Neural cell (in vitro differentiated cells): ENCODE measurements around the gene PTPRD. TPM values are rescaled to one million over a fixed set of nuclear protein-coding genes. Genes with fewer than 3 reads are reported as not detected.

Source experiments
- H2AFZ ChIP-seq: fragments of 200-600, 300-800 bp; sonication (generic), shearing (Covaris generic); 2 replicates; pipeline ENCODE4 v1.6.0; 2014; ENCODE audit warnings: low read depth, mild to moderate bottlenecking, antibody characterized with exemption, low read length, moderate library complexity
- H3F3A ChIP-seq: fragments of 200-600 bp; shearing (Covaris generic); 2 replicates; pipeline ENCODE4 v1.6.1; 2016; ENCODE audit warnings: mild to moderate bottlenecking, moderate library complexity, mixed read lengths, antibody characterized with exemption, low read length; ENCODE audit not compliant: insufficient read depth, poor library complexity, severe bottlenecking
- H3K27ac ChIP-seq: fragments of 200-600, 300-800 bp; sonication (generic), shearing (Covaris generic); 2 replicates; pipeline ENCODE4 v1.5.1; 2014; ENCODE audit warnings: mild to moderate bottlenecking, low read length, moderate library complexity
- H3K27me3 ChIP-seq: fragments of 300-800, 200-600 bp; sonication (generic), shearing (Covaris generic); 2 replicates; pipeline ENCODE4 v1.6.0; 2014; ENCODE audit warnings: mild to moderate bottlenecking, low read depth, low read length, moderate library complexity; ENCODE audit not compliant: insufficient read depth
- H3K36me3 ChIP-seq: fragments of 300-800, 200-600 bp; sonication (generic), shearing (Covaris generic); 2 replicates; pipeline ENCODE4 v1.5.1; 2014; ENCODE audit warnings: mild to moderate bottlenecking, antibody characterized with exemption, low read length, moderate library complexity; ENCODE audit not compliant: insufficient read depth
- H3K4me2 ChIP-seq: fragments of 300-800, 200-600 bp; sonication (generic), shearing (Covaris generic); 2 replicates; pipeline ENCODE4 v1.6.0; 2014; ENCODE audit warnings: mild to moderate bottlenecking, low read length
- H3K4me3 ChIP-seq: fragments of 300-800, 200-600 bp; sonication (generic), shearing (Covaris generic); 2 replicates; pipeline ENCODE4 v1.5.1; 2014; ENCODE audit warnings: mild to moderate bottlenecking, low read length, moderate library complexity
- H3K79me2 ChIP-seq: fragments of 200-600 bp; shearing (Covaris generic); replicated peaks from 2 replicates; pipeline ENCODE4 v1.6.0; 2014; ENCODE audit warnings: mild to moderate bottlenecking, low read length, moderate library complexity; ENCODE audit not compliant: insufficient read depth
- H3K9ac ChIP-seq: fragments of 300-800, 200-600 bp; sonication (generic), shearing (Covaris generic); 2 replicates; pipeline ENCODE4 v1.6.1; 2016; ENCODE audit warnings: mild to moderate bottlenecking, low read length, mixed read lengths
- H3K9me2 ChIP-seq: fragments of 200-600 bp; shearing (Covaris generic); 2 replicates; pipeline ENCODE4 v1.6.1; 2016; ENCODE audit warnings: mild to moderate bottlenecking, low read length, mixed read lengths; ENCODE audit not compliant: insufficient read depth
- H3K9me3 ChIP-seq: fragments of 200-600, 300-800 bp; sonication (generic), shearing (Covaris generic); 2 replicates; pipeline ENCODE4 v1.6.1; 2016; ENCODE audit warnings: mild to moderate bottlenecking, mixed run types, low read length, moderate library complexity, mixed read lengths
- H4K20me1 ChIP-seq: fragments of 200-600 bp; shearing (Covaris generic); 2 replicates; pipeline ENCODE4 v1.6.1; 2016; ENCODE audit warnings: mild to moderate bottlenecking, mixed run types; ENCODE audit not compliant: insufficient read depth
- EP300 ChIP-seq: fragments of 450-650 bp; conservative IDR thresholded peaks from 2 replicates; pipeline ENCODE4 v1.6.1; 2014; ENCODE audit warnings: antibody characterized with exemption, mild to moderate bottlenecking, moderate library complexity; ENCODE audit not compliant: poor library complexity, severe bottlenecking
- EZH2 ChIP-seq: fragments of 200-600, 300-800 bp; shearing (Covaris generic), sonication (generic); IDR thresholded peaks from 2 replicates; pipeline ENCODE4 v1.6.1; 2014; ENCODE audit warnings: antibody characterized with exemption, low read length, borderline replicate concordance, mild to moderate bottlenecking; ENCODE audit not compliant: insufficient read depth, poor library complexity, severe bottlenecking
- MXI1 ChIP-seq: fragments of 450-650 bp; conservative IDR thresholded peaks from 2 replicates; pipeline ENCODE4 v1.6.1; 2014; ENCODE audit warnings: antibody characterized with exemption, mild to moderate bottlenecking; ENCODE audit not compliant: poor library complexity, severe bottlenecking
- POLR2AphosphoS5 ChIP-seq: IDR thresholded peaks from 2 replicates; pipeline ENCODE4 v1.6.1; 2012
- RAD21 ChIP-seq: fragments of 450-650 bp; conservative IDR thresholded peaks from 2 replicates; pipeline ENCODE4 v1.6.1; 2014; ENCODE audit warnings: antibody characterized with exemption, mild to moderate bottlenecking, moderate library complexity
- SMC3 ChIP-seq: fragments of 450-650 bp; conservative IDR thresholded peaks from 2 replicates; pipeline ENCODE4 v1.6.1; 2014; ENCODE audit warnings: antibody characterized with exemption, mild to moderate bottlenecking, moderate library complexity; ENCODE audit not compliant: poor library complexity
- TAF1 ChIP-seq: IDR thresholded peaks from 2 replicates; pipeline ENCODE4 v1.6.1; 2012; ENCODE audit warnings: low read depth
- polyA plus RNA-seq: library from polyadenylated mRNA; depleted of rRNA; stranded (reverse); fragments of >200 nt; gene quantifications from 2 replicates; pipeline ENCODE4 v1.2.3, GENCODE V29; 2014
- TF ChIP-seq, protein P1 (sequence below): IDR thresholded peaks from 2 replicates; pipeline ENCODE4 v1.6.1; 2012; ENCODE audit warnings: borderline replicate concordance
- TF ChIP-seq, protein P2 (sequence below): fragments of 450-650 bp; IDR thresholded peaks from 2 replicates; pipeline ENCODE4 v1.5.1; 2014; ENCODE audit warnings: antibody characterized with exemption, mild to moderate bottlenecking, moderate library complexity; ENCODE audit not compliant: poor library complexity, severe bottlenecking

The PTPRD gene
- polyA plus RNA-seq, 1 donor from 2014 or later = 143 TPM

DNA sequence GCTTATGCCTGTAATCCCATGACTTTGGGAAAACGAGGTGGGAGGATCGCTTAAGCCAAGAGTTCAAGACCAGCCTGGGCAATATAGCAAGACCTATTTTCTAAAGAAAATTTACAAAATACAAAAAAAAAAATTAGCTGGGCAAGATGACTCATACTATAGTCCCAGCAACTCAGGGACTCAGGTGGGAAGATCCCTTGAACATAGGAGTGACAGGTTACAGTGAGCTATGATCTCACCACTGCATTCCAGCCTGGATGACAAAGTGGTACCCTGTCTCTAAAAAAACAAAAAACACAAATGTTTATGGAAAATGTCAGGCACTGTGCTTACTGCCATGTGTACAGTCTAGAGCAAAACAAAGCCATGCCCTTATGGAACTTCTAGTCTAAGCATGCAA lies 1989.9 kb downstream of the PTPRD start:
- Histone ChIP-seq H3K4me2 (no peak overlapping the region), H3K27ac (peak overlapping the region; percentile 85)

DNA sequence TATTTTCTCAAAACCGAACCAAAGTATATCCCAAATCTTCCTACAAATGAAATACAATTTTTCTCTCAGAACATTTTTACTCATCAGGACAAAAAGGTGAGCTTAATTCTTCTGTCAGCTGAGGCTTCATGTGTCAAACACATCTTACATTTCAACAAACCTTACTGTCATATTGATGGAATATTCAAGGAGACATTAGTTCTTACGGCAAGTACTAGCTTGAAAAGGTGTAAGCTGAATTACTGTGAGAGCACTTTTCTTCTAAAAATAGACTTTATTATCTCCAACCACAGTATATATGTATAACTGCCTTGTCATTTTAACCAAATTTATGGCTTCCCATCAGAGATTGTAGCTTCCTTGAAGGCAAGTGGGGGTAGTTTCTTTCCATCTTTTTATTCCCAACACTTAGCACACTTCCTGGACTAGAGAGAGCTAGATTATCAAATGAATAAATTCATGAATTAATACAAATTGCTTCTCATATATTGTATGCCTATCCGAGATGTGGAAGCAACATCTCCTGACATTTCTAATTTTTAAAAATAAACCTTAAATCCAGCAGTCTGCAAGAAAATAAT lies 1990.5 kb downstream of the PTPRD start:
- Histone ChIP-seq H3K4me3 (no peak overlapping the region), H3K36me3 (no peaks in the 10 kb centered on the region), H3F3A (peaks cover 5% of the 10 kb centered on the region), H3K27ac (peak overlapping the region; percentile 85), H3K9me2 (no peaks in the 10 kb centered on the region), H3K79me2 (peaks cover 3% of the 10 kb centered on the region), H3K27me3 (no peaks in the 10 kb centered on the region), H3K9me3 (no peaks in the 10 kb centered on the region), H3K4me2 (no peak overlapping the region), H4K20me1 (no peaks in the 10 kb centered on the region), H3K9ac (peak overlapping the region; percentile 10), H2AFZ (no peak overlapping the region)
- peak; percentile 64 for TF ChIP-seq POLR2AphosphoS5
- TF ChIP-seq RAD21 = peak; percentile 31
- TF ChIP-seq EZH2 = no peak
- TF ChIP-seq SMC3 = peak; percentile 18
- TF ChIP-seq, protein P1, sequence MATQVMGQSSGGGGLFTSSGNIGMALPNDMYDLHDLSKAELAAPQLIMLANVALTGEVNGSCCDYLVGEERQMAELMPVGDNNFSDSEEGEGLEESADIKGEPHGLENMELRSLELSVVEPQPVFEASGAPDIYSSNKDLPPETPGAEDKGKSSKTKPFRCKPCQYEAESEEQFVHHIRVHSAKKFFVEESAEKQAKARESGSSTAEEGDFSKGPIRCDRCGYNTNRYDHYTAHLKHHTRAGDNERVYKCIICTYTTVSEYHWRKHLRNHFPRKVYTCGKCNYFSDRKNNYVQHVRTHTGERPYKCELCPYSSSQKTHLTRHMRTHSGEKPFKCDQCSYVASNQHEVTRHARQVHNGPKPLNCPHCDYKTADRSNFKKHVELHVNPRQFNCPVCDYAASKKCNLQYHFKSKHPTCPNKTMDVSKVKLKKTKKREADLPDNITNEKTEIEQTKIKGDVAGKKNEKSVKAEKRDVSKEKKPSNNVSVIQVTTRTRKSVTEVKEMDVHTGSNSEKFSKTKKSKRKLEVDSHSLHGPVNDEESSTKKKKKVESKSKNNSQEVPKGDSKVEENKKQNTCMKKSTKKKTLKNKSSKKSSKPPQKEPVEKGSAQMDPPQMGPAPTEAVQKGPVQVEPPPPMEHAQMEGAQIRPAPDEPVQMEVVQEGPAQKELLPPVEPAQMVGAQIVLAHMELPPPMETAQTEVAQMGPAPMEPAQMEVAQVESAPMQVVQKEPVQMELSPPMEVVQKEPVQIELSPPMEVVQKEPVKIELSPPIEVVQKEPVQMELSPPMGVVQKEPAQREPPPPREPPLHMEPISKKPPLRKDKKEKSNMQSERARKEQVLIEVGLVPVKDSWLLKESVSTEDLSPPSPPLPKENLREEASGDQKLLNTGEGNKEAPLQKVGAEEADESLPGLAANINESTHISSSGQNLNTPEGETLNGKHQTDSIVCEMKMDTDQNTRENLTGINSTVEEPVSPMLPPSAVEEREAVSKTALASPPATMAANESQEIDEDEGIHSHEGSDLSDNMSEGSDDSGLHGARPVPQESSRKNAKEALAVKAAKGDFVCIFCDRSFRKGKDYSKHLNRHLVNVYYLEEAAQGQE = peak; percentile 100
- TF ChIP-seq EP300 = peak; percentile 98
- TF ChIP-seq, protein P2, sequence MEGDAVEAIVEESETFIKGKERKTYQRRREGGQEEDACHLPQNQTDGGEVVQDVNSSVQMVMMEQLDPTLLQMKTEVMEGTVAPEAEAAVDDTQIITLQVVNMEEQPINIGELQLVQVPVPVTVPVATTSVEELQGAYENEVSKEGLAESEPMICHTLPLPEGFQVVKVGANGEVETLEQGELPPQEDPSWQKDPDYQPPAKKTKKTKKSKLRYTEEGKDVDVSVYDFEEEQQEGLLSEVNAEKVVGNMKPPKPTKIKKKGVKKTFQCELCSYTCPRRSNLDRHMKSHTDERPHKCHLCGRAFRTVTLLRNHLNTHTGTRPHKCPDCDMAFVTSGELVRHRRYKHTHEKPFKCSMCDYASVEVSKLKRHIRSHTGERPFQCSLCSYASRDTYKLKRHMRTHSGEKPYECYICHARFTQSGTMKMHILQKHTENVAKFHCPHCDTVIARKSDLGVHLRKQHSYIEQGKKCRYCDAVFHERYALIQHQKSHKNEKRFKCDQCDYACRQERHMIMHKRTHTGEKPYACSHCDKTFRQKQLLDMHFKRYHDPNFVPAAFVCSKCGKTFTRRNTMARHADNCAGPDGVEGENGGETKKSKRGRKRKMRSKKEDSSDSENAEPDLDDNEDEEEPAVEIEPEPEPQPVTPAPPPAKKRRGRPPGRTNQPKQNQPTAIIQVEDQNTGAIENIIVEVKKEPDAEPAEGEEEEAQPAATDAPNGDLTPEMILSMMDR = no peak

More for the DNA sequence above, 1989.9 kb downstream of the PTPRD start:
- no peak overlapping the region for H3K4me3 ChIP-seq
- H3K9me2 ChIP-seq = no peaks in the 10 kb centered on the region
- peak overlapping the region; percentile 10 for H3K9ac ChIP-seq
- H3K9me3 ChIP-seq = no peaks in the 10 kb centered on the region
- no peaks in the 10 kb centered on the region for H4K20me1 ChIP-seq
- no peaks in the 10 kb centered on the region for H3K36me3 ChIP-seq
- H3K79me2 ChIP-seq = peaks cover 3% of the 10 kb centered on the region
- TF ChIP-seq, protein P2 = no peak
- TF ChIP-seq MXI1 = no peak
- no peak for TF ChIP-seq SMC3
- TF ChIP-seq RAD21 = no peak
- no peak for TF ChIP-seq EP300
- no peak for TF ChIP-seq POLR2AphosphoS5
- TF ChIP-seq, protein P1 = no peak
- no peak for TF ChIP-seq TAF1
- no peak for TF ChIP-seq EZH2
- H3K27me3 ChIP-seq = no peaks in the 10 kb centered on the region
- peaks cover 5% of the 10 kb centered on the region for H3F3A ChIP-seq
- no peak overlapping the region for H2AFZ ChIP-seq
